Lung (tissue), 12 donors: ENCODE measurements around the gene FNIP1. TPM values are rescaled to one million over a fixed set of nuclear protein-coding genes. Genes with fewer than 3 reads are reported as not detected.

Experiments
- ATAC-seq: fragments of 200-7000 bp; cut with Tn5 transposase; one replicate; pipeline ENCODE4 v1.9.1; 2020; ENCODE audit warnings: moderate number of reproducible peaks; ENCODE audit not compliant: insufficient read depth, low FRiP score
- DNase-seq, 3 donors: peaks; one replicate each; pipeline ENCODE4 v3.0.0-alpha.2; 2013 to 2017
- H3K27ac ChIP-seq, 2 donors: one replicate each; pipeline ENCODE4 v1.5.1; 2013; ENCODE audit warnings: mild to moderate bottlenecking in 2 of 2, moderate library complexity in 2 of 2, control low read depth in 1 of 2, inconsistent platforms in 1 of 2, low read depth in 1 of 2, low read length in 1 of 2
- H3K27me3 ChIP-seq, 3 donors: one replicate each; pipeline ENCODE4 v1.5.1; 2013; ENCODE audit warnings: low read length in 2 of 3; ENCODE audit not compliant: control insufficient read depth in 3 of 3, insufficient read depth in 3 of 3
- H3K36me3 ChIP-seq, 4 donors: one replicate each; pipeline ENCODE4 v1.5.1; 2013; ENCODE audit warnings: low read length in 4 of 4, mild to moderate bottlenecking in 1 of 4, moderate library complexity in 1 of 4; ENCODE audit not compliant: control insufficient read depth in 4 of 4, insufficient read depth in 4 of 4
- H3K4me1 ChIP-seq, 5 donors: one replicate each; pipeline ENCODE4 v1.5.1; 2013; ENCODE audit warnings: low read length in 5 of 5, mild to moderate bottlenecking in 2 of 5, moderate library complexity in 1 of 5; ENCODE audit not compliant: control insufficient read depth in 5 of 5, insufficient read depth in 5 of 5
- H3K4me3 ChIP-seq: one replicate; pipeline ENCODE4 v1.5.1; 2013; ENCODE audit warnings: mild to moderate bottlenecking, control low read depth, moderate library complexity
- H3K9ac ChIP-seq, 2 donors: one replicate each; pipeline ENCODE4 v1.5.1; 2013; ENCODE audit warnings: low read length in 2 of 2, control low read depth in 1 of 2; ENCODE audit not compliant: insufficient read depth in 1 of 2
- H3K9me3 ChIP-seq, 4 donors: one replicate each; pipeline ENCODE4 v1.5.1; 2013; ENCODE audit warnings: low read length in 3 of 4, mild to moderate bottlenecking in 1 of 4, moderate library complexity in 1 of 4; ENCODE audit not compliant: control insufficient read depth in 4 of 4, insufficient read depth in 3 of 4
- WGBS, 2 donors: extraction: QIAGEN DNeasy Blood & Tissue Kit; methylation state at CpG; one replicate each; pipeline ENCODE4 v1.1.7; 2013; 5-methylcytosine and 5-hydroxymethylcytosine counted together
- polyA plus RNA-seq, 2 donors: library from polyadenylated mRNA; stranded (reverse); fragments of 200-250 nt; gene quantifications; one replicate each; pipeline ENCODE4 v1.2.1, GENCODE V29; 2013
- total RNA-seq, 2 donors: library from RNA; depleted of rRNA in 1 of 2; stranded (reverse); fragments of >200 nt in 1 of 2; gene quantifications; one replicate each; pipeline ENCODE4 v1.2.1, GENCODE V29; 2014 to 2021
- TF ChIP-seq, protein P1 (sequence below): IDR thresholded peaks from 2 replicates; pipeline ENCODE4 v1.5.1; 2012; ENCODE audit warnings: mild to moderate bottlenecking; ENCODE audit errors: control extremely low read depth, extremely low read depth
- donor health status: control.
- donor health status: control.
- donor health status: Bipolar disorder and iron deficiency.
- donor health status: healthy.
- donor health status: DM: yes; HTN: yes; CAD: no.

FNIP1 gene
- total and polyA plus RNA-seq, 4 donors = 5.0 to 98.3 (median 22.6) TPM

DNA sequence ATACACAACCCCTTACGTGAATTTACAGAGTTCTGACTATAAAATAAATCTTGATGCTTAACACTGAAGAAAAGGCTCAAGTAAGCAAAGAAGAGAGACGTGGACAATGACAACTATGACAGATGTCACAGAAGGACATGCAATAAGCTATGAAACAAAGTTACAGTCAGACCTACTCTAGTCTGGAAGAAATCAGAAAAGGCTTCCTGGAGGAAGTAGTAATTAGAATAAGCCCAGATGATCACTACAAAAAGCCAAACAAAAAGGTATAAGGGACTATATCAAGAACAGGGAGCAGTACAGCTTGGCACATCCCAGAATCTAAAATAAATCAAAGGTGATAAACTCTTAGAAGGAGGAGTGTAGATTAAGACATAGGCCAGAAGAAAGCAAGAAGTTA lies 6.3 kb downstream of the FNIP1 start:
- Histone ChIP-seq H3K36me3 (no peaks in the 10 kb centered on the region), H3K4me3 (no peak overlapping the region), H3K4me1 (peaks cover 0 to 25% (median 6%) of the 10 kb centered on the region in 5 donors), H3K9me3 (no peaks in the 10 kb centered on the region), H3K9ac (no peak overlapping the region), H3K27ac (no peak overlapping the region), H3K27me3 (no peaks in the 10 kb centered on the region)
- no peak for DNase-seq
- TF ChIP-seq, protein P1, sequence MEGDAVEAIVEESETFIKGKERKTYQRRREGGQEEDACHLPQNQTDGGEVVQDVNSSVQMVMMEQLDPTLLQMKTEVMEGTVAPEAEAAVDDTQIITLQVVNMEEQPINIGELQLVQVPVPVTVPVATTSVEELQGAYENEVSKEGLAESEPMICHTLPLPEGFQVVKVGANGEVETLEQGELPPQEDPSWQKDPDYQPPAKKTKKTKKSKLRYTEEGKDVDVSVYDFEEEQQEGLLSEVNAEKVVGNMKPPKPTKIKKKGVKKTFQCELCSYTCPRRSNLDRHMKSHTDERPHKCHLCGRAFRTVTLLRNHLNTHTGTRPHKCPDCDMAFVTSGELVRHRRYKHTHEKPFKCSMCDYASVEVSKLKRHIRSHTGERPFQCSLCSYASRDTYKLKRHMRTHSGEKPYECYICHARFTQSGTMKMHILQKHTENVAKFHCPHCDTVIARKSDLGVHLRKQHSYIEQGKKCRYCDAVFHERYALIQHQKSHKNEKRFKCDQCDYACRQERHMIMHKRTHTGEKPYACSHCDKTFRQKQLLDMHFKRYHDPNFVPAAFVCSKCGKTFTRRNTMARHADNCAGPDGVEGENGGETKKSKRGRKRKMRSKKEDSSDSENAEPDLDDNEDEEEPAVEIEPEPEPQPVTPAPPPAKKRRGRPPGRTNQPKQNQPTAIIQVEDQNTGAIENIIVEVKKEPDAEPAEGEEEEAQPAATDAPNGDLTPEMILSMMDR = no peak
- ATAC-seq = no peak
- 89 to 96% methylated on average over 2 of the region's 2 CpGs for WGBS, 2 donors

DNA sequence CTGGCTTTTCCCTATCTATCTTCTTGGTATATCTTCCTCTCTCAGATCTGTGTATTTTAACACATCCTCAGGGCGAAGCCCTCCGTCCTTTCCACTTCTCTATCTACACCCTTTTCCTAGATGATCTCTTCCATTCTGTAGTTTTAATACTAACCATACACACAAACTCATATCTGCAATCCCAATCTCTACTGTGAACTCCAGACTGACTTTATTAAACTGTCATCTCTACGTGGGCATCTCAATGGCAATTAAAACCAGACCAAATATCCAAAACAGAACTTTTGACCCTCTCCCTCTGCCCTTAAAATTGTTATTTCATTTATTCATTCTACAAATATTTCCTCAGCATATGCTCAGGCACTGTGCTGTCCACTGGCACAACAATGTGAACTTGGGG lies 7.1 kb downstream of the FNIP1 start:
- Histone ChIP-seq H3K4me1 (peaks cover 0 to 25% (median 4%) of the 10 kb centered on the region in 5 donors), H3K9me3 (no peaks in the 10 kb centered on the region), H3K27me3 (no peaks in the 10 kb centered on the region), H3K27ac (no peak overlapping the region), H3K4me3 (no peak overlapping the region), H3K36me3 (no peaks in the 10 kb centered on the region), H3K9ac (no peak overlapping the region)
- 70 to 86% methylated on average over 3 of the region's 3 CpGs for WGBS, 2 donors
- TF ChIP-seq, protein P1 = no peak
- DNase-seq (no peak), ATAC-seq (no peak)

DNA sequence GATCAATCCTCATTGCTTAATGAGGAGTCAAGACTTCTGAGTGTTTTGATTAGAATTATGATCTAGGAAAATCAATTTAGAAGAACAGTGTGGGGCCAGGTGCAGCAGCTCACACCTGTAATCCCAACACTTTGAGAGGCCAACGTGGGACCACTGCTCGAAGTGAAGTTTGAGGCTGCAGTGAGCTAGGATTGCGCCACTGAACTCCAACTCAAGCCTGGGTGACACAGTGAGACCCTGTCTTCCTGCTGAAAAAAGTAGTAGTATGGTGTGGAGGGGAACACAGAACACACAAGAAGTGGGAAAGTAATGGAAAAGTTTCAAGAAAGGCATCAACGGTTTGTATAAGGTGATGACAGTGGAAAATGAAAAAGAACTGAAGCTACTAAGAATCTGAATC lies 9.1 kb downstream of the FNIP1 start:
- 64 to 80% methylated on average over 4 of the region's 4 CpGs for WGBS, 2 donors
- Histone ChIP-seq H3K9ac (no peak overlapping the region), H3K27me3 (no peaks in the 10 kb centered on the region), H3K27ac (no peak overlapping the region), H3K36me3 (no peaks in the 10 kb centered on the region), H3K4me1 (peaks cover 0 to 29% (median 0%) of the 10 kb centered on the region in 5 donors), H3K4me3 (no peak overlapping the region), H3K9me3 (no peaks in the 10 kb centered on the region)
- no peak for DNase-seq
- no peak for ATAC-seq
- TF ChIP-seq, protein P1 = no peak
